ENCODE results near the gene KARS1. TPM values are rescaled to one million over a fixed set of nuclear protein-coding genes. Genes with fewer than 3 reads are reported as not detected.

Gene KARS1
- total RNA-seq, 1 experiment from 2014 or later, result 181 TPM

DNA sequence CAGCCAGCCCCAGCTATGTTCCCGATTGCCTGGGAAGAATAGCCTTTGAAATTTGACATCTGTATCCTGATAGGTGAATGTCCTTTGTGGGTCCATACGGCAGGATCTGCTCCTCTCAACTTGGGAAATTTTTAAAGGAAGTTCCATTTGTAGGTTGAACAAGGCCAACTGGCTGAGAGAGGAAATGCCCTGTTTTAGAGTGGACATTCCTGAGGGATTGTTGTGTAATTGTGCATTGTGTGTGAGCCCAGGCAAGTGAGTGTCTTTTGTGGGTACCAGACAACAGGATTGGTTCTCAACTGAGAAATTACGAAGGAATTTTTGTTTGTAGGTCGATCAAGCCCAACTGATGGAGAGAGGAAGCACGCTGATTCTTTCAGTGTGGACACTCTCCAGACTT lies 31.9 kb upstream of the KARS1 start:
- TF ChIP-seq, protein P1, sequence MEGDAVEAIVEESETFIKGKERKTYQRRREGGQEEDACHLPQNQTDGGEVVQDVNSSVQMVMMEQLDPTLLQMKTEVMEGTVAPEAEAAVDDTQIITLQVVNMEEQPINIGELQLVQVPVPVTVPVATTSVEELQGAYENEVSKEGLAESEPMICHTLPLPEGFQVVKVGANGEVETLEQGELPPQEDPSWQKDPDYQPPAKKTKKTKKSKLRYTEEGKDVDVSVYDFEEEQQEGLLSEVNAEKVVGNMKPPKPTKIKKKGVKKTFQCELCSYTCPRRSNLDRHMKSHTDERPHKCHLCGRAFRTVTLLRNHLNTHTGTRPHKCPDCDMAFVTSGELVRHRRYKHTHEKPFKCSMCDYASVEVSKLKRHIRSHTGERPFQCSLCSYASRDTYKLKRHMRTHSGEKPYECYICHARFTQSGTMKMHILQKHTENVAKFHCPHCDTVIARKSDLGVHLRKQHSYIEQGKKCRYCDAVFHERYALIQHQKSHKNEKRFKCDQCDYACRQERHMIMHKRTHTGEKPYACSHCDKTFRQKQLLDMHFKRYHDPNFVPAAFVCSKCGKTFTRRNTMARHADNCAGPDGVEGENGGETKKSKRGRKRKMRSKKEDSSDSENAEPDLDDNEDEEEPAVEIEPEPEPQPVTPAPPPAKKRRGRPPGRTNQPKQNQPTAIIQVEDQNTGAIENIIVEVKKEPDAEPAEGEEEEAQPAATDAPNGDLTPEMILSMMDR (conservative IDR thresholded peaks at IDR 0.05), result no peak
- H3K27me3 ChIP-seq (ENCODE audit: insufficient read depth, low read length), result no peaks in the 10 kb centered on the region
- no peak overlapping the region for H3K23ac ChIP-seq (ENCODE audit: insufficient read length, low read depth, low read length)
- no peaks in the 10 kb centered on the region for H3K4me1 ChIP-seq (ENCODE audit: insufficient read depth, low read length)
- Mint-ChIP-seq H3K36me3 (ENCODE audit: insufficient read depth in 1 of 3, low read depth in 3 of 3) (peaks cover 18 to 21% (median 20%) of the 10 kb centered on the region in 3 experiments), H3K9me3 (peaks cover 22 to 24% of the 10 kb centered on the region in 2 experiments), H3K4me1 (peaks cover 2 to 3% of the 10 kb centered on the region in 2 experiments; a peak in 2 of 4 replicates), H3K27ac (no peak overlapping the region), H3K4me3 (no peak overlapping the region), H3K27me3 (ENCODE audit: low read depth) (no peaks in the 10 kb centered on the region; the same call in 1 of the 2 replicates)
- H2BK20ac ChIP-seq (ENCODE audit: low read depth, low read length, poor library complexity, severe bottlenecking), result no peak overlapping the region
- H2BK5ac ChIP-seq (ENCODE audit: insufficient read length, low read length), result no peak overlapping the region
- H2BK12ac ChIP-seq (ENCODE audit: insufficient read length, low read depth, low read length), result no peak overlapping the region
- H2AFZ ChIP-seq (ENCODE audit: low read length), result no peak overlapping the region
- H3K14ac ChIP-seq (ENCODE audit: insufficient read depth, low read length), result no peak overlapping the region
- H4K5ac ChIP-seq (ENCODE audit: insufficient read length, low read depth, low read length), result no peak overlapping the region
- no peak overlapping the region for H3K56ac ChIP-seq (ENCODE audit: insufficient read length, low read depth, low read length)
- no peaks in the 10 kb centered on the region for H3K79me1 ChIP-seq (ENCODE audit: insufficient read depth, low read depth, low read length, poor library complexity, severe bottlenecking)
- no peak overlapping the region for H4K8ac ChIP-seq (replicated peaks; ENCODE audit: insufficient read length, low read depth, low read length)
- no peak overlapping the region for H2AK5ac ChIP-seq (ENCODE audit: insufficient read length, low read length)
- H3K18ac ChIP-seq (ENCODE audit: insufficient read length, low read depth, low read length), result no peak overlapping the region
- DNase-seq, result no peak
- no peak overlapping the region for H3K4me2 ChIP-seq (ENCODE audit: insufficient read depth, insufficient read length, low read length)
- no peak overlapping the region for H3T11ph ChIP-seq (ENCODE audit: low read length)
- no peaks in the 10 kb centered on the region for H3K79me2 ChIP-seq (ENCODE audit: insufficient read depth, low read length)
- peaks cover 19% of the 10 kb centered on the region for H3K9me3 ChIP-seq (ENCODE audit: control insufficient read depth, low read depth, low read length)
- H3K27ac ChIP-seq (ENCODE audit: insufficient read length, low read depth, low read length), result no peak overlapping the region
- no peak overlapping the region for H3K4ac ChIP-seq (ENCODE audit: low read depth, low read length)
- H4K20me1 ChIP-seq (ENCODE audit: control insufficient read depth, insufficient read depth, insufficient read length), result no peaks in the 10 kb centered on the region
- no peaks in the 10 kb centered on the region for H3K23me2 ChIP-seq (ENCODE audit: insufficient read length, low read depth, low read length, poor library complexity, severe bottlenecking)
- WGBS (ENCODE audit: extremely low coverage, insufficient read length, low lambda C conversion rate), result no CpG with 5 or more reads among the region's 5 CpGs
- no peak overlapping the region for H2BK120ac ChIP-seq (ENCODE audit: low read depth, low read length, poor library complexity, severe bottlenecking)
- no peak overlapping the region for H4K91ac ChIP-seq (ENCODE audit: insufficient read length, low read depth, low read length)
- H2BK15ac ChIP-seq (ENCODE audit: low read depth, low read length), result no peak overlapping the region
- H3K9ac ChIP-seq (ENCODE audit: extremely low read depth, insufficient read length, low read length), result no peak overlapping the region

Data from H9 (cell line).